CD4-positive, alpha-beta memory T cell (primary cell): ENCODE results near the gene FIZ1. TPM values are rescaled to one million over a fixed set of nuclear protein-coding genes. Genes with fewer than 3 reads are reported as not detected.

Experiments
- CTCF ChIA-PET: fragments of 350-600 bp; sonication (Branson Sonifier 250); formaldehyde crosslinking; loops from one replicate; lab custom pipeline; 2021; ENCODE audit warnings: inconsistent platforms; ENCODE audit not compliant: partially characterized antibody; lab: Charles Lee
- POLR2A ChIA-PET: fragments of 350-600 bp; sonication (Branson Sonifier 250); formaldehyde crosslinking; loops from one replicate; lab custom pipeline; 2021; ENCODE audit not compliant: partially characterized antibody; lab: Charles Lee
- DNase-seq, 5 donors: peaks; one replicate each; pipeline versions ENCODE4 v3.0.0 to v3.0.0-alpha.2; 2020 to 2022; ENCODE audit warnings: mixed read lengths in 1 of 5
- H3K27ac ChIP-seq: one replicate; pipeline ENCODE4 v1.7.0; 2013; ENCODE audit warnings: low read depth, low read length
- H3K27me3 ChIP-seq: 2 replicates; pipeline ENCODE4 v1.7.0; 2013; ENCODE audit warnings: mild to moderate bottlenecking, low read length, moderate library complexity; ENCODE audit not compliant: insufficient read depth
- H3K36me3 ChIP-seq: 2 replicates; pipeline ENCODE4 v1.7.0; 2013; ENCODE audit warnings: mild to moderate bottlenecking, low read length, moderate library complexity; ENCODE audit not compliant: insufficient read depth
- H3K4me1 ChIP-seq: 2 replicates; pipeline ENCODE4 v1.7.0; 2013; ENCODE audit warnings: mild to moderate bottlenecking, low read length, moderate library complexity; ENCODE audit not compliant: insufficient read depth
- H3K4me3 ChIP-seq, 2 donors: one replicate each; pipeline ENCODE4 v1.7.0; 2013; ENCODE audit warnings: low read length in 2 of 2, mild to moderate bottlenecking in 1 of 2
- H3K9me3 ChIP-seq, 2 donors: one replicate each; pipeline ENCODE4 v1.7.0; 2013; ENCODE audit warnings: low read length in 2 of 2, control low read depth in 1 of 2; ENCODE audit not compliant: control insufficient read depth in 1 of 2
- H3K27ac Mint-ChIP-seq, 7 donors: one replicate each; pipeline ENCODE4 v1.8.0; 2020 to 2021; ENCODE audit warnings: mixed read lengths in 7 of 7, mild to moderate bottlenecking in 6 of 7, inconsistent platforms in 3 of 7, moderate library complexity in 3 of 7
- H3K27me3 Mint-ChIP-seq, 2 donors: one replicate each; pipeline ENCODE4 v1.8.0; 2020 to 2021; ENCODE audit warnings: mixed read lengths in 2 of 2
- H3K36me3 Mint-ChIP-seq, 2 donors: one replicate each; pipeline ENCODE4 v1.8.0; 2020 to 2021; ENCODE audit warnings: mixed read lengths in 2 of 2, inconsistent platforms in 1 of 2, mild to moderate bottlenecking in 1 of 2
- H3K4me1 Mint-ChIP-seq, 4 donors: one replicate each; pipeline ENCODE4 v1.8.0; 2020 to 2021; ENCODE audit warnings: mixed read lengths in 4 of 4, mild to moderate bottlenecking in 1 of 4
- H3K4me3 Mint-ChIP-seq, 8 donors: one replicate each; pipeline ENCODE4 v1.8.0; 2020 to 2021; ENCODE audit warnings: mixed read lengths in 8 of 8, mild to moderate bottlenecking in 7 of 8, moderate library complexity in 6 of 8, inconsistent platforms in 3 of 8
- H3K9me3 Mint-ChIP-seq, 8 donors: one replicate each; pipeline ENCODE4 v1.8.0; 2020 to 2021; ENCODE audit warnings: mixed read lengths in 8 of 8, mild to moderate bottlenecking in 5 of 8, inconsistent platforms in 3 of 8, moderate library complexity in 1 of 8
- intact Hi-C: fragments of 100-400 bp; cut with micrococcal nuclease; formaldehyde crosslinking; loops from one replicate; pipeline ENCODE4 v1.15.1; 2023
- polyA plus RNA-seq, 2 donors: library from polyadenylated mRNA; unstranded; fragments of 300-500 nt; fragmentation: Illumina TruSeq; gene quantifications; one replicate each; pipeline ENCODE4 v1.2.3, GENCODE V29; 2021
- total RNA-seq, 2 experiments: library from RNA; stranded (reverse); gene quantifications; one replicate each; pipeline ENCODE4 v1.2.3, GENCODE V29; 2021

The FIZ1 gene
- total and polyA plus RNA-seq, 4 experiments from 2014 or later = 0.99 to 26.4 (median 13.1) TPM

- intact Hi-C loops = no loop called here
- H3K9me3 ChIP-seq = no peaks in the 10 kb centered on the region
- Mint-ChIP-seq H3K27ac (no peak overlapping the region), H3K27me3 (peaks cover 9 to 11% of the 10 kb centered on the region in 2 donors), H3K4me3 (no peak overlapping the region), H3K9me3 (no peaks in the 10 kb centered on the region), H3K4me1 (no peaks in the 10 kb centered on the region), H3K36me3 (no peaks in the 10 kb centered on the region)
- no peak for DNase-seq
- no peak overlapping the region for H3K27ac ChIP-seq
- POLR2A ChIA-PET = no interaction called here
- H3K4me1 ChIP-seq = no peaks in the 10 kb centered on the region
- no peaks in the 10 kb centered on the region for H3K27me3 ChIP-seq
- CTCF ChIA-PET = no interaction called here
- no peak overlapping the region for H3K4me3 ChIP-seq
- no peaks in the 10 kb centered on the region for H3K36me3 ChIP-seq
These were observed 44.6 kb downstream of the FIZ1 start for GRCh38 chr19:55554741-55555152.

GRCh38 chr19:55554302-55554701 lies 45.0 kb downstream of the FIZ1 start:
- no peaks in the 10 kb centered on the region for H3K9me3 Mint-ChIP-seq

DNA sequence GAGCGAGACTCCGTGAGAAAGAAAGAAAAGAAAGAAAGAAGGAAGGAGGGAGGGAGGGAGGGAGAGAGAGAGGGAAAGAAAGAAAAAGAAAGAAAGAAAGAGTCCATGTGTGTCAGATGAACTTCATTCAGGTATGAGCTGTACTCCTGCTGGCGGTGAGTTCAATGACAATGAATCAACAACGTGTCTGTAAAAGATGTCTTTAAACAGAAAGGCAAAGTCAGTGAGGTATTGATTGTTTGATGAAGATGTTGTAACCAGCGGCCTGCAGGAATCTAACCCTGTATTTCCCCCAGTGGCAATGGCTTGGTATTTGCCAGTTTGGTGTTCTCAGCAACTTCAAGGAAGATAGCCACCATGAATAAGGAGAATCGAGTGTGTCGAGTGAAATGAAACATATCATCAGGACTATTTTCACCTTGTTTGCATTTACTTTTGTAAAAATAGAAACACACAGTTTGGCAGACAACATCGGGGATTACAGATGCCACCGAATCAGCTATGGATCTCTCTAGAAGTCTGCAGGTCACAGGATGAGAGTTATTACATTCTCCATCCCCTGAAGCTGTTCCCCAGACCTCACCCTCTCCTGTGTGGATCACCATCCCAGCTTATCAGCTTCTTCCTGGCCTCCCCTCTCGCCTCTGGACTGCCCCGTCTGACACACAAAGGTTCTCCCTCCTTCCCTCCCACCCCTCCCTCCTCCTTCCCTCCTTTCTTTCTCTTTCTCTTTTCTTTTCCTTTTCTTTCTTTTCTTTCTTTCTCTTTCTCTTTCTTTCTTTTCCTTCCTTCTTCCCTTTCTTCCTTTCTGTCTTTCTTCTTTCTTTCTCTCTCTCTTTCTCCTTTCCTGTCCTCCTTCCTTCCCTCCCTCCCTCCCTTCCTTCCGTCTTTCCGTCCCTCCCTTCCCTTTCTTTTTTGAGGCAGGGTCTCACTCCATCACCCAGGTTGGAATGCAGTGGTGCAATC lies 45.8 kb downstream of the FIZ1 start:
- Mint-ChIP-seq H3K4me3 (no peak overlapping the region), H3K27ac (no peak overlapping the region), H3K27me3 (peaks cover 9 to 14% of the 10 kb centered on the region in 2 donors), H3K9me3 (no peaks in the 10 kb centered on the region), H3K36me3 (no peaks in the 10 kb centered on the region), H3K4me1 (no peaks in the 10 kb centered on the region)
- H3K4me1 ChIP-seq = no peaks in the 10 kb centered on the region
- H3K4me3 ChIP-seq = no peak overlapping the region
- CTCF ChIA-PET = interaction anchor here (0.5 kb wide), 1 partner anchor 412 kb away, joined by 4 read pairs; no protein-coding TSS in a partner anchor
- intact Hi-C loops = no loop called here
- H3K27me3 ChIP-seq = no peaks in the 10 kb centered on the region
- H3K9me3 ChIP-seq = no peaks in the 10 kb centered on the region
- H3K27ac ChIP-seq = no peak overlapping the region
- DNase-seq = no peak
- no peaks in the 10 kb centered on the region for H3K36me3 ChIP-seq
- POLR2A ChIA-PET = no interaction called here

More at GRCh38 chr19:55554302-55554701, 45.0 kb downstream of the FIZ1 start:
- H3K4me1 ChIP-seq = no peaks in the 10 kb centered on the region
- ChIA-PET CTCF (no interaction called here), POLR2A (no interaction called here)
- H3K27ac Mint-ChIP-seq = peak overlapping the region in 1 of 7 donors; percentile 52
- no peak overlapping the region for H3K4me3 Mint-ChIP-seq
- H3K36me3 ChIP-seq = no peaks in the 10 kb centered on the region
- no peaks in the 10 kb centered on the region for H3K36me3 Mint-ChIP-seq
- no peaks in the 10 kb centered on the region for H3K9me3 ChIP-seq
- intact Hi-C loops = no loop called here
- no peak overlapping the region for H3K4me3 ChIP-seq
- H3K27ac ChIP-seq = no peak overlapping the region
- no peaks in the 10 kb centered on the region for H3K27me3 ChIP-seq
- no peak for DNase-seq
- H3K27me3 Mint-ChIP-seq = peaks cover 9 to 14% of the 10 kb centered on the region in 2 donors
- no peaks in the 10 kb centered on the region for H3K4me1 Mint-ChIP-seq

DNA sequence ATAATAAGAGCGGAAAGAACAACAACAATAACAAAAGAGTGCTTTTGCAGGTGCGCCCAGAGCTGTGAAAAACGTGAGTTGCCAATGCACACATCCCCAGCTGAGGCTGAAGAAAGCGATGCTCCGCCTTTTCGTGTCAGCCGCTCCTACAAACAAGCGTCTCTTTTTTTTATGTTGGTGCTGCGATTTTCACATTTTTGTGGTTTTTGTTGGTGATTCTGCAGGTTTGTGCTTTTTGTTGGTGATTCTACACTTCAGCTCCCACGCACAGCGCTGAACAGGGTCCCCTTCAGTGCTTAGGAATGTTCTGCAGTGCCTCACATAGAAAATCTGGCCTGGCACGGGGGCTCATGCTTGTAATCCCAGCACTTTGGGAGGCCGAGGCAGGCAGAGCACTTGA lies 46.7 kb downstream of the FIZ1 start:
- Mint-ChIP-seq H3K27ac (no peak overlapping the region), H3K4me3 (no peak overlapping the region), H3K36me3 (no peaks in the 10 kb centered on the region), H3K4me1 (no peaks in the 10 kb centered on the region), H3K27me3 (peaks cover 13 to 21% of the 10 kb centered on the region in 2 donors), H3K9me3 (no peaks in the 10 kb centered on the region)
- no peaks in the 10 kb centered on the region for H3K4me1 ChIP-seq
- intact Hi-C loops = no loop called here
- ChIA-PET POLR2A (no interaction called here), CTCF (interaction anchor here (0.7 kb wide), 1 partner anchor 394 kb away, joined by 4 read pairs; no protein-coding TSS in a partner anchor)
- no peaks in the 10 kb centered on the region for H3K36me3 ChIP-seq
- H3K9me3 ChIP-seq = no peaks in the 10 kb centered on the region
- no peaks in the 10 kb centered on the region for H3K27me3 ChIP-seq
- no peak overlapping the region for H3K4me3 ChIP-seq
- no peak overlapping the region for H3K27ac ChIP-seq
- DNase-seq = no peak

GRCh38 chr19:55552206-55552605 lies 47.1 kb downstream of the FIZ1 start:
- POLR2A ChIA-PET = no interaction called here
- intact Hi-C loops = no loop called here
- no peaks in the 10 kb centered on the region for H3K4me1 Mint-ChIP-seq

GRCh38 chr19:55550321-55550650 lies 49.0 kb downstream of the FIZ1 start:
- Mint-ChIP-seq H3K27ac (no peak overlapping the region), H3K4me3 (no peak overlapping the region), H3K27me3 (peaks cover 20 to 28% of the 10 kb centered on the region in 2 donors), H3K9me3 (no peaks in the 10 kb centered on the region), H3K36me3 (no peaks in the 10 kb centered on the region), H3K4me1 (no peaks in the 10 kb centered on the region)
- ChIA-PET CTCF (no interaction called here), POLR2A (no interaction called here)
- Histone ChIP-seq H3K9me3 (no peaks in the 10 kb centered on the region), H3K4me3 (no peak overlapping the region), H3K27ac (no peak overlapping the region), H3K4me1 (no peaks in the 10 kb centered on the region), H3K36me3 (no peaks in the 10 kb centered on the region), H3K27me3 (no peaks in the 10 kb centered on the region)
- no peak for DNase-seq
- intact Hi-C loops = no loop called here

More at GRCh38 chr19:55552206-55552605, 47.1 kb downstream of the FIZ1 start:
- H3K36me3 ChIP-seq = no peaks in the 10 kb centered on the region
- H3K9me3 Mint-ChIP-seq = no peaks in the 10 kb centered on the region
- no peak overlapping the region for H3K4me3 Mint-ChIP-seq
- H3K9me3 ChIP-seq = no peaks in the 10 kb centered on the region
- no peaks in the 10 kb centered on the region for H3K27me3 ChIP-seq
- no peak overlapping the region for H3K27ac ChIP-seq
- no peak overlapping the region for H3K4me3 ChIP-seq
- CTCF ChIA-PET = interaction anchor here (0.7 kb wide), 1 partner anchor 393 kb away, joined by 4 read pairs; no protein-coding TSS in a partner anchor
- H3K27me3 Mint-ChIP-seq = peaks cover 15 to 22% of the 10 kb centered on the region in 2 donors
- DNase-seq = no peak
- no peaks in the 10 kb centered on the region for H3K4me1 ChIP-seq
- H3K36me3 Mint-ChIP-seq = no peaks in the 10 kb centered on the region
- H3K27ac Mint-ChIP-seq = no peak overlapping the region

GRCh38 chr19:55549500-55550320 lies 49.6 kb downstream of the FIZ1 start:
- peaks cover 20 to 30% of the 10 kb centered on the region in 2 donors for H3K27me3 Mint-ChIP-seq
- intact Hi-C loops = no loop called here
- Histone ChIP-seq H3K27me3 (no peaks in the 10 kb centered on the region), H3K27ac (no peak overlapping the region), H3K4me1 (no peaks in the 10 kb centered on the region), H3K4me3 (no peak overlapping the region), H3K9me3 (no peaks in the 10 kb centered on the region), H3K36me3 (no peaks in the 10 kb centered on the region)
- H3K9me3 Mint-ChIP-seq = no peaks in the 10 kb centered on the region
- no peak for DNase-seq
- POLR2A ChIA-PET = no interaction called here
- no peak overlapping the region for H3K4me3 Mint-ChIP-seq
- H3K4me1 Mint-ChIP-seq = no peaks in the 10 kb centered on the region
- CTCF ChIA-PET = no interaction called here
- H3K36me3 Mint-ChIP-seq = no peaks in the 10 kb centered on the region
- no peak overlapping the region for H3K27ac Mint-ChIP-seq
